ENCODE measurements around the gene TMEM117. TPM values are rescaled to one million over a fixed set of nuclear protein-coding genes. Genes with fewer than 3 reads are reported as not detected.

The TMEM117 gene
- total RNA-seq, 1 experiment from 2014 or later, result 5.9 TPM

DNA sequence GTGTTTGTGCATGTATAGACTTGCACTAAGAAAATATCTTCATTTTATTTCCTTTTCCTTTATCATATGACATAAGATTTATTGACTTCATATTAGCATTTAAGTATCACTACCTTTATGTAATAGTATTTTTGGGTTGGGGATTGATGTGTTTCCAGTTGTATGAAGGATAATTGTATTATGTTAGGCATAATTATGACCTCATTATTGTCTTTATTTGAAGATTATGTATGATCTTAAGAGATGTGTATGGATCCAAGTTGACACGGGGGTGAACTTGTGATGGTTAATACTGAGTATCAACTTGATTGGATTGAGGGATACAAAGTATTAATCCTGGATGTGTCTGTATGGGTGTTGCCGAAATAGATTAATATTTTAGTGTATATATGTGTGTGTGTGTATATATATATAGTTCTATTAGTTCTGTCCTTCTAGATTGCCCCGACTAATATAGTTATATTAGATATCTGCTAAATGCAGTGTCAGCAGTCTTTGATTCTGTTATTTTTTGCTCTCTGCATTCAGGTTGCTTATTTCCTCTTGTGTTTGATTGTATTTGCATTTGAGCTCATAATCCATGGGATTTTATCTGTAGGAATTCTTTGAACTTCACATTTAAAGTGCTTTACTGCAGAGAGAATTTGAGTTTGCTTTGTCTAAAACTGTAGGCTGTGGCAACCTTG is 211.0 kb downstream of the TMEM117 start:
- POLR2A ChIA-PET (ENCODE audit: low non-redundant PET), result no interaction called here
- CTCF ChIA-PET, result no interaction called here
- Histone ChIP-seq H3K27ac (ENCODE audit: low read depth, low read length, poor library complexity, severe bottlenecking) (no peak overlapping the region), H3K4me3 (ENCODE audit: low read depth, low read length, poor library complexity, severe bottlenecking) (no peak overlapping the region), H3K9me3 (ENCODE audit: low read depth, low read length, poor library complexity, severe bottlenecking) (no peaks in the 10 kb centered on the region), H3K4me1 (ENCODE audit: insufficient read depth, low read length, poor library complexity, severe bottlenecking) (peaks cover 5% of the 10 kb centered on the region), H3K27me3 (replicated peaks; ENCODE audit: insufficient read depth, low read depth, low read length, poor library complexity) (no peaks in the 10 kb centered on the region), H3K36me3 (ENCODE audit: insufficient read depth, low read length, poor library complexity, severe bottlenecking) (no peaks in the 10 kb centered on the region)
- no peak for DNase-seq (ENCODE audit: low spot score)
- TF ChIP-seq, protein P1, sequence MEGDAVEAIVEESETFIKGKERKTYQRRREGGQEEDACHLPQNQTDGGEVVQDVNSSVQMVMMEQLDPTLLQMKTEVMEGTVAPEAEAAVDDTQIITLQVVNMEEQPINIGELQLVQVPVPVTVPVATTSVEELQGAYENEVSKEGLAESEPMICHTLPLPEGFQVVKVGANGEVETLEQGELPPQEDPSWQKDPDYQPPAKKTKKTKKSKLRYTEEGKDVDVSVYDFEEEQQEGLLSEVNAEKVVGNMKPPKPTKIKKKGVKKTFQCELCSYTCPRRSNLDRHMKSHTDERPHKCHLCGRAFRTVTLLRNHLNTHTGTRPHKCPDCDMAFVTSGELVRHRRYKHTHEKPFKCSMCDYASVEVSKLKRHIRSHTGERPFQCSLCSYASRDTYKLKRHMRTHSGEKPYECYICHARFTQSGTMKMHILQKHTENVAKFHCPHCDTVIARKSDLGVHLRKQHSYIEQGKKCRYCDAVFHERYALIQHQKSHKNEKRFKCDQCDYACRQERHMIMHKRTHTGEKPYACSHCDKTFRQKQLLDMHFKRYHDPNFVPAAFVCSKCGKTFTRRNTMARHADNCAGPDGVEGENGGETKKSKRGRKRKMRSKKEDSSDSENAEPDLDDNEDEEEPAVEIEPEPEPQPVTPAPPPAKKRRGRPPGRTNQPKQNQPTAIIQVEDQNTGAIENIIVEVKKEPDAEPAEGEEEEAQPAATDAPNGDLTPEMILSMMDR (conservative IDR thresholded peaks at IDR 0.05; ENCODE audit: low read depth, low read length), result no peak
- TF ChIP-seq EZH2 (IDR thresholded peaks at IDR 0.05; ENCODE audit: borderline replicate concordance, low read depth, low read length, poor library complexity, severe bottlenecking), result no peak
- no TSS peak for BruUV-seq (replicated peaks)
- intact Hi-C loops (cut with micrococcal nuclease; ENCODE audit: unreplicated experiment), result no loop called here

DNA sequence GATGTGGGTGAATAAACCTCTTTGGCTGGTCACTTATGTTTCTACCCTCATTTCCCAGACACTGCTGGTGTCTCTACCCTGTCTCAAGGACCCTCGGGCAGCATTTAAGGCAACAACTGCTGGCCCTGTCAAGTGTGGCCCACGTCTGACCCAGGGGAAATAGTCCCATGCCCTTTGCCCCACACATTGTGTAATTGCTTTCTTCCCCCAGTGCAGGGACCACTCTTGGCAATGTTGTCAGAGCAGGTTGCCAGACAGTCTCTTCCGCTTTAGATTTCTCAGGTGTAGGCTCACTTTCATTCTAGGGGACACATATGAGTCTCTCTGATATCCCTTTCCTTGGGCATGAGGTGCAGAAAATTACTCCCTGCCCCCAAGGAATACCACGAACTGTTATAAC is 216.7 kb downstream of the TMEM117 start:
- no peak overlapping the region for H3K27ac ChIP-seq (ENCODE audit: low read depth, low read length, poor library complexity, severe bottlenecking)
- no TSS peak for BruUV-seq (replicated peaks)
- H3K4me1 ChIP-seq (ENCODE audit: insufficient read depth, low read length, poor library complexity, severe bottlenecking), result peaks cover 5% of the 10 kb centered on the region
- no peaks in the 10 kb centered on the region for H3K27me3 ChIP-seq (replicated peaks; ENCODE audit: insufficient read depth, low read depth, low read length, poor library complexity)
- H3K9me3 ChIP-seq (ENCODE audit: low read depth, low read length, poor library complexity, severe bottlenecking), result no peaks in the 10 kb centered on the region
- ChIA-PET CTCF (no interaction called here), POLR2A (ENCODE audit: low non-redundant PET) (no interaction called here)
- TF ChIP-seq, protein P1 (conservative IDR thresholded peaks at IDR 0.05; ENCODE audit: low read depth, low read length), result no peak
- H3K36me3 ChIP-seq (ENCODE audit: insufficient read depth, low read length, poor library complexity, severe bottlenecking), result no peaks in the 10 kb centered on the region
- H3K4me3 ChIP-seq (ENCODE audit: low read depth, low read length, poor library complexity, severe bottlenecking), result no peak overlapping the region
- DNase-seq (ENCODE audit: low spot score), result no peak
- intact Hi-C loops (cut with micrococcal nuclease; ENCODE audit: unreplicated experiment), result no loop called here

DNA sequence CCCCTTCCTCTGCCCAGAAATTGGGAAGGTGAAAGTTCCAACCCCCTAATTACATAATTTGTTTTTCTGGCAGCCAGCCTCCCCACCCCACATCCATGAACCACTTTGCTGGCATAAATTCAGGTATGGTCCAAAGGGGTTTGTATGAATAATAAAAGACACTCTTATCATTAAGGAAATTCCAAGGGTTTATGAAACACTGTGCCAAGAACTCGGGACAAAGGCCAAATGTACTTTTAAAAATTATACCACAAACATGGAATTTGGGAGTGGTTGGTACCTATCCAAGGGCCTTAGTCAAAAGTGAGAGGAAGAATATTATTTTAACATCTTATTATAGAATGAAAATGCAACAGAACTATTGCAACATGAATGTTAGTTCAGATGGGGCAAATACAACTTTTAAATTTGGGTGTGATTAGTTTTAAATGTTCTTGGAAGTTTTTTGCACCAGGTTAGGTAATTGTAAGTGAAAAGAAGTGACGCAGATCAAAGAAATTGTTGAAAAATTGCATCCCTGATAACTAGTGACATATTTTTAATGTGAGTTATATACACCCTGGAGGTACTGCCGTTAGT is 217.8 kb downstream of the TMEM117 start:
- H3K4me1 ChIP-seq (ENCODE audit: insufficient read depth, low read length, poor library complexity, severe bottlenecking), result peaks cover 5% of the 10 kb centered on the region
- H3K9me3 ChIP-seq (ENCODE audit: low read depth, low read length, poor library complexity, severe bottlenecking), result no peaks in the 10 kb centered on the region
- no peak overlapping the region for H3K4me3 ChIP-seq (ENCODE audit: low read depth, low read length, poor library complexity, severe bottlenecking)
- CTCF ChIA-PET, result no interaction called here
- no peaks in the 10 kb centered on the region for H3K36me3 ChIP-seq (ENCODE audit: insufficient read depth, low read length, poor library complexity, severe bottlenecking)
- H3K27ac ChIP-seq (ENCODE audit: low read depth, low read length, poor library complexity, severe bottlenecking), result no peak overlapping the region
- BruUV-seq (replicated peaks), result no TSS peak
- TF ChIP-seq, protein P1 (conservative IDR thresholded peaks at IDR 0.05; ENCODE audit: low read depth, low read length), result no peak
- no peak for TF ChIP-seq EZH2 (IDR thresholded peaks at IDR 0.05; ENCODE audit: borderline replicate concordance, low read depth, low read length, poor library complexity, severe bottlenecking)
- POLR2A ChIA-PET (ENCODE audit: low non-redundant PET), result no interaction called here
- no peak for DNase-seq (ENCODE audit: low spot score)
- intact Hi-C loops (cut with micrococcal nuclease; ENCODE audit: unreplicated experiment), result no loop called here
- H3K27me3 ChIP-seq (replicated peaks; ENCODE audit: insufficient read depth, low read depth, low read length, poor library complexity), result no peaks in the 10 kb centered on the region

Data from A673 (cell line).